NB4 (cell line): ENCODE results near the gene CYP4B1.

ENCODE experiments used
- DNase-seq: peaks from one replicate; pipeline ENCODE4 v3.0.0; 2010; ENCODE audit warnings: low read depth
- H3K4me3 ChIP-seq: one replicate; pipeline ENCODE4 v1.5.1; 2011; ENCODE audit warnings: mild to moderate bottlenecking, low read depth, low read length, moderate library complexity
- CTCF ChIP-seq: IDR thresholded peaks from one replicate; pipeline ENCODE4 v1.5.1; 2012; ENCODE audit warnings: low read depth, low read length
- MAX ChIP-seq: IDR thresholded peaks from 2 replicates; pipeline ENCODE4 v1.6.1; 2011; ENCODE audit warnings: low read depth, low read length
- MYC ChIP-seq: IDR thresholded peaks from 2 replicates; pipeline ENCODE4 v1.6.1; 2011; ENCODE audit warnings: low read depth, low read length
- POLR2A ChIP-seq: IDR thresholded peaks from 2 replicates; pipeline ENCODE4 v1.6.1; 2011; ENCODE audit warnings: mild to moderate bottlenecking; ENCODE audit not compliant: insufficient read length; ENCODE audit errors: extremely low read depth

CYP4B1 gene

GRCh38 chr1:46812065-46812963, 13.5 kb downstream of the CYP4B1 start:
- TF ChIP-seq CTCF (no peak), MYC (no peak), MAX (no peak)
- DNase-seq, result no peak
- H3K4me3 ChIP-seq, result no peak overlapping the region

- TF ChIP-seq CTCF, result no peak
- no peak for TF ChIP-seq MAX
- no peak for TF ChIP-seq MYC
- no peak for TF ChIP-seq POLR2A
- no peak for DNase-seq
- H3K4me3 ChIP-seq, result no peak overlapping the region
These were observed 14.4 kb downstream of the CYP4B1 start for GRCh38 chr1:46812996-46813857.

- H3K4me3 ChIP-seq, result no peak overlapping the region
- no peak for TF ChIP-seq MAX
- no peak for TF ChIP-seq MYC
- no peak for TF ChIP-seq CTCF
- TF ChIP-seq POLR2A, result no peak
- DNase-seq, result no peak
These were observed 15.1 kb downstream of the CYP4B1 start for GRCh38 chr1:46813858-46814396.

GRCh38 chr1:46815133-46815532, 16.3 kb downstream of the CYP4B1 start:
- TF ChIP-seq MAX, result no peak
- no peak for TF ChIP-seq POLR2A
- TF ChIP-seq CTCF, result no peak
- no peak for TF ChIP-seq MYC
- no peak overlapping the region for H3K4me3 ChIP-seq
- DNase-seq, result no peak

GRCh38 chr1:46816930-46817329, 18.1 kb downstream of the CYP4B1 start:
- DNase-seq, result no peak
- TF ChIP-seq CTCF (no peak), MYC (no peak), MAX (no peak), POLR2A (no peak)
- no peak overlapping the region for H3K4me3 ChIP-seq
